KMS-11 (cell line): ENCODE results near the gene RAPGEF1.

ENCODE experiments used
- H2AFZ ChIP-seq: fragments of 200-600 bp; sonication (generic); 2 replicates; pipeline ENCODE4 v1.6.1; 2016; ENCODE audit warnings: antibody characterized with exemption, mixed run types, low read depth
- H3K27ac ChIP-seq: fragments of 200-600 bp; sonication (generic); 2 replicates; pipeline ENCODE4 v1.6.1; 2016; ENCODE audit warnings: mild to moderate bottlenecking, mixed run types
- H3K27me3 ChIP-seq: fragments of 200-600 bp; sonication (generic); 2 replicates; pipeline ENCODE4 v1.6.1; 2017; ENCODE audit warnings: mild to moderate bottlenecking, low read depth, mixed run types, moderate library complexity; ENCODE audit not compliant: insufficient read depth
- H3K36me3 ChIP-seq: fragments of 200-600 bp; sonication (generic); 2 replicates; pipeline ENCODE4 v1.6.1; 2017; ENCODE audit warnings: mild to moderate bottlenecking, mixed run types; ENCODE audit not compliant: insufficient read depth
- H3K4me1 ChIP-seq: fragments of 200-600 bp; sonication (generic); 2 replicates; pipeline ENCODE4 v1.6.1; 2016; ENCODE audit warnings: mild to moderate bottlenecking, low read depth, mixed run types; ENCODE audit not compliant: poor library complexity, severe bottlenecking
- H3K4me2 ChIP-seq: fragments of 200-600 bp; sonication (generic); 2 replicates; pipeline ENCODE4 v1.7.0; 2016; ENCODE audit warnings: mild to moderate bottlenecking, mixed run types
- H3K4me3 ChIP-seq: fragments of 200-600 bp; sonication (generic); IDR thresholded peaks from 2 replicates; pipeline ENCODE4 v1.6.1; 2017; ENCODE audit warnings: low read depth, low read length, mixed read lengths; ENCODE audit not compliant: insufficient read depth
- H3K79me2 ChIP-seq: fragments of 200-600 bp; sonication (generic); 2 replicates; pipeline ENCODE4 v1.6.1; 2016; ENCODE audit warnings: low read depth, mixed run types; ENCODE audit not compliant: insufficient read depth
- H3K9ac ChIP-seq: fragments of 200-600 bp; sonication (generic); 2 replicates; pipeline ENCODE4 v1.6.1; 2016; ENCODE audit warnings: mild to moderate bottlenecking, mixed run types
- H4K20me1 ChIP-seq: fragments of 200-600 bp; sonication (generic); 2 replicates; pipeline ENCODE4 v1.6.1; 2016; ENCODE audit warnings: mild to moderate bottlenecking, mixed run types; ENCODE audit not compliant: insufficient read depth
- CTCF ChIP-seq: fragments of 200-600 bp; sonication (generic); conservative IDR thresholded peaks from 2 replicates; pipeline ENCODE4 v1.6.1; 2017; ENCODE audit warnings: low read depth, mild to moderate bottlenecking, antibody characterized with exemption, low read length, moderate library complexity, mixed read lengths

Gene RAPGEF1

GRCh38 chr9:131612851-131613250, 127.0 kb downstream of the RAPGEF1 start:
- Histone ChIP-seq H3K4me2 (no peak overlapping the region), H3K9ac (no peak overlapping the region), H3K36me3 (no peaks in the 10 kb centered on the region; the same call in 1 of the 2 replicates), H2AFZ (no peak overlapping the region), H3K27me3 (no peaks in the 10 kb centered on the region), H3K27ac (no peak overlapping the region), H3K4me3 (no peak overlapping the region), H3K79me2 (no peaks in the 10 kb centered on the region), H4K20me1 (no peaks in the 10 kb centered on the region), H3K4me1 (no peaks in the 10 kb centered on the region)
- TF ChIP-seq CTCF = no peak

GRCh38 chr9:131611586-131612315, 128.1 kb downstream of the RAPGEF1 start:
- TF ChIP-seq CTCF = no peak
- no peak overlapping the region for H3K4me2 ChIP-seq
- H3K9ac ChIP-seq = no peak overlapping the region
- no peaks in the 10 kb centered on the region; the same call in 1 of the 2 replicates for H3K36me3 ChIP-seq
- H3K4me1 ChIP-seq = no peaks in the 10 kb centered on the region
- H3K4me3 ChIP-seq = no peak overlapping the region
- H3K79me2 ChIP-seq = no peaks in the 10 kb centered on the region
- H4K20me1 ChIP-seq = no peaks in the 10 kb centered on the region
- no peak overlapping the region for H3K27ac ChIP-seq
- no peaks in the 10 kb centered on the region for H3K27me3 ChIP-seq
- H2AFZ ChIP-seq = no peak overlapping the region

GRCh38 chr9:131610231-131610761, 129.6 kb downstream of the RAPGEF1 start:
- Histone ChIP-seq H3K27ac (no peak overlapping the region), H3K27me3 (no peaks in the 10 kb centered on the region), H3K9ac (no peak overlapping the region), H3K36me3 (no peaks in the 10 kb centered on the region; the same call in 1 of the 2 replicates), H3K79me2 (no peaks in the 10 kb centered on the region), H3K4me2 (no peak overlapping the region), H4K20me1 (no peaks in the 10 kb centered on the region), H2AFZ (no peak overlapping the region), H3K4me1 (no peaks in the 10 kb centered on the region), H3K4me3 (no peak overlapping the region)
- no peak for TF ChIP-seq CTCF

- H3K36me3 ChIP-seq = no peaks in the 10 kb centered on the region; the same call in 1 of the 2 replicates
- H3K27me3 ChIP-seq = no peaks in the 10 kb centered on the region
- no peaks in the 10 kb centered on the region for H3K4me1 ChIP-seq
- no peak overlapping the region for H3K27ac ChIP-seq
- no peak overlapping the region for H2AFZ ChIP-seq
- TF ChIP-seq CTCF = no peak
- no peaks in the 10 kb centered on the region for H3K79me2 ChIP-seq
- H3K4me2 ChIP-seq = no peak overlapping the region
- H4K20me1 ChIP-seq = no peaks in the 10 kb centered on the region
- no peak overlapping the region for H3K9ac ChIP-seq
- H3K4me3 ChIP-seq = no peak overlapping the region
Observed at GRCh38 chr9:131609099-131609830, 130.6 kb downstream of the RAPGEF1 start.
